GM21390 (cell line): ENCODE measurements around the gene NEK9.

ENCODE experiments used
- ATAC-seq: cut with Tn5 transposase; IDR thresholded peaks from one replicate; pipeline ENCODE4 v1.9.1; 2021; ENCODE audit not compliant: unreplicated experiment

Gene NEK9

DNA sequence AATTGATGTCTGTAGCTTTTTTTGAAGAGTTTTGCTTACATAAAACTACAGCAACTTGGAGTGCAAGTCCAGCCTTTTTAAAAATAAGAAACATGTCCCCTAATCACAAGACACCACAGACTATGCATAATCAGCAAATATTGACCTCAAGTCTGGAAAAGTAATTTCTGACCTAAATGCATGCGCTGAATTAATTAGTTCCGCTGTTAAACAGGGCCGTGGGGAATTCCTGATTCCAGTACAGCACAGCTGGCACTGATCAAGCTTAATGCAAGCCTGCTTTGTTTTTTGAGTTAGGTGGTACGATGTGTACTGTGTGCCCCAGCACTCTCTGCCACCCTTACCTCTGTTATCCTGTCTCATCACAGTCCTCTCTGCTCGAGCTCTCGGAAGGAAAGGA, 84.8 kb downstream of the NEK9 start:
- no peak for ATAC-seq

DNA sequence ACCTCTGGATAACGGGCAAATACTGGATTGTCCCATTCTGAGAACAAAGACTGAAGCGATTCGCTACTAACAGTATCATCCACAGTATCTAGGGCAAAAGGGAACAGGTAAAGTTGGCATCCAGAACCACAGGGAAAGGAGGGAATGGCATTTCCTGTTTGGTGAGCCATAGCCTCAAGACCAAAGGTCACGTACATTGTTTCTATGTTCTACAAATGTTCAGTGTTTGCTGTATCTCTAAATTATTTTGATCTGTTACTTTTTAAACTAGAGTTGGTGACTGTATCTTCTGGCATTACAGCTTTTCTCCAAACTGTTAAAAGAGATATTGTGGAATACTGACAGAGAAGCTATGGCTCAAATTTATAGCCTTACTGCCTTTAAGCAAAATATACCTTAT, 85.2 kb downstream of the NEK9 start:
- no peak for ATAC-seq

DNA sequence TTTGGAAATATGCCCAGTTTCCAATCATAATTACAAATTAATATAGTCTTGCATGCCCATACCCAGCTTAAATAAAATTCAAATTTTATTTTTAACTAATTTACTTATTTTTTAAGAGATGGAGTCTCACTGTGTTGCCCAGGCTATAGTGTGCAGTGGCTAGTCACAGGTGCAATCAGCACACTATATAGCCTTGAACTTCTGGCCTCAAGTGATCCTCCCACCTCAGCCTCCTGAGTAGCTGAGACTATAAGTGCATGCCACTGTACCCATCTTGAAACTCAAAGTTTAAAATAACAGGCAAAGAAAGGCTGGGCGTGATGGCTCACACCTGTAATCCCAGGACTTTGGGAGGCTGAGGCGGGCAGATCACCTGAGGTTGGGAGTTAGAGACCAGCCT, 85.9 kb downstream of the NEK9 start:
- no peak for ATAC-seq

DNA sequence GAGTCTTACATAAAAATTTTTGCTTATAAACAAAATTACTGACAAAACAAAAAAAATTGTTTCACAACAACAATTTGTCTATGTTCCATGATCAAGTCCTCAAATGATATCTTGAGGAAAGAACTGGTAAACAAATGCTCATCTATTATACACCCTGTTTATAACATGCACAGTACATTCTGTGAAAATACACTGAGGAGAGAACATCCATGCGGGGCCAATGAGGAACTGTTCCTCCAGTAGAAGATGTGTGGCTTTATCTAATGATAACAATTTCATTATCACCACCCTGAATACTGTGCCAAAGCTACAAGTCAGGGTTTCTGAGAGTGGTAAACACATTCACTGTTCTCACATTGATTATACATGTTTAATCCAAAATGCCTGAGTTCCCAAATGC, 86.3 kb downstream of the NEK9 start:
- ATAC-seq, result no peak

DNA sequence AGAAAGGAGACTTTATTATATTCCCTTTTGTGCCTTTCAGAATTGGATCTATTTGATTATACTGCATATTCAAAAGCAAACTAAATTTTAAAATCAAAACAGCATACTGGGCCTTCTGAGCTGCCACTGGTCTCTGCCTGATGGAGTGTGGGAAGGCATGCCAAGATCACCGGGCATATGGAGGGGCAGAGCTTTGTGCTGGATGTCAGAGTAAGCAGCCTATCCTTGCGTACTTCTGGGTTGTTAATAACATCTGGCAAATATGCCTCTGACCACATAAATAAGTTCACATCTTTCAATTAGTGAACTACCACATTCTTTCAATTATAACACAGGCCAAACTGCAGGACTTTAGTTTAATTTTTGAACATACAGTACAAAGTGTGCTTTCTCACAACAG, 93.9 kb downstream of the NEK9 start:
- no peak for ATAC-seq

DNA sequence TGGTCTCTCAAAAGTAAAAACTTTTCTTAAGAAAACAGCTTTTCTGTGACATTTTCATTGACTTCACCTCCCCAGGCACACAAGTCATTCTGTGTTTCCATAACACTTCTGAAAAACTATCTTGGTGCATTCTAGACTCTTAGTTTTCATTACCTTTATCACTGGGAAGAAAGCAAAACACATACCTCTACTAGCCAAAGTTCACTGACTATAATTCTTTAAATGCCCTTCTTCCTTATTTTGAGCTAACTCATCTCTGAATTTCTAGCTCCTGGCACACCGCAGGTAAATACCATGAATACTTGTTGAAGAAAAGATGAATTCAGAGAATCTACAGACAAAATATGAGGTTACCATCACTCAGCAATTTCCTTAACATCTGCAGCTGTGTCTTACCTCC, 96.7 kb downstream of the NEK9 start:
- ATAC-seq, result no peak
